GM19397 (cell line): ENCODE results near the gene CCPG1.

Experiments
- ATAC-seq: cut with Tn5 transposase; IDR thresholded peaks from one replicate; pipeline ENCODE4 v1.9.1; 2021; ENCODE audit warnings: mild to moderate bottlenecking, moderate library complexity; ENCODE audit not compliant: unreplicated experiment

CCPG1 gene

DNA sequence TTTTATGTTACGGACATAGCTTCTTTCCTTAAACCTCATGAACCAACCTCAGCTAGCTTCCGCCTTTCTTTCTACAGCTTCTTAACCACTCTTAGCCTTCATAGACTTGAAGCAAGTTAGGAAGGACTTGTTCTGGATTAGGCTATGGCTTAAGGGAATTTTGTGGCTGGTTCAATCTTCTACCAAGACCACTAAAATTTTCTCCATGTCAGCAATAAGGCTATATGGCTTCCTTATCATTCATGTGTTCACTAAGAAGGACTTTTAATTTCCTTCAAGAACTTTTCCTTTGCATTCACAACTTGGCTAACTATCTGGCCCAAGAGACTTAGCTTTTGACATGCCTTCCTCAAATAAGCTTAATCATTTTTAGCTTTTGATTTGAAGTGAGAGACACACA lies 24.5 kb downstream of the CCPG1 start:
- no peak for ATAC-seq

- no peak for ATAC-seq
Measured at GRCh38 chr15:55381595-55381994, 26.6 kb downstream of the CCPG1 start.

- ATAC-seq, result no peak
Measured at GRCh38 chr15:55379095-55379494, 29.1 kb downstream of the CCPG1 start.

DNA sequence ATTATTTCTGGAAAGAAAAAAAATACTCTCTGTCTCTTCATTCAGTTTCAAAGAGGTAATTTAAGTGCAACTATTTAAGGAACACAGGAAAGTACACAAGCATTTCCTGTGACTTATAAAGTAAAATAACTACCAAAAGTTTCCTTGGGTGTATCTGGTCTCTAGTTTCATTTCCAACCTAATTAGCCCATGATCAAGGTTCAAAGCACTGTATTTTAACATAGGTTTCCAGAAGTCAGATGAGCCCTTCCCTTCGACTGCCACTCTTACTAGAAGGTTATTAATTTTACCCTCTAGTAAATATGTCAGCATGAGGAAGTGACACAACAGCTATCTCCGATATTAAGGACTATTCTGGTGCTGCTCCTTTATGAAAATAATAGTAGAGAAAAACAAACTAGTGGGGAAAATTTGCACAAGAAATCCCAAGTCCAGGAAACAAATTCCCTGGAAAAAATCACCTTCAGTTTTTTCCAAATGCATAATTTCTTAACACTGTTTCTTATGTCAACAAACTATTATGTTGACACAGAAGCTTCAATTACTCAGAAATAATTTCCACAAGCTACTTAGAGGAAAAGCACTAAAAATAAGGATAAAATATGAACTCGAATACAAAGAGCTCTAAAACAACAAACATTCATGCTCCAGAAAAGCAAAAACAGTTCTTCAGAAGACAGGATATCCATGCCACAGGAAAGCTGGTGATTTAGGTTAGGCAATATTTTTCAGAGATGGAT lies 35.3 kb downstream of the CCPG1 start:
- peak; percentile 60 for ATAC-seq

GRCh38 chr15:55366981-55367380 lies 41.2 kb downstream of the CCPG1 start:
- no peak for ATAC-seq

GRCh38 chr15:55362641-55363040 lies 45.5 kb downstream of the CCPG1 start:
- no peak for ATAC-seq

DNA sequence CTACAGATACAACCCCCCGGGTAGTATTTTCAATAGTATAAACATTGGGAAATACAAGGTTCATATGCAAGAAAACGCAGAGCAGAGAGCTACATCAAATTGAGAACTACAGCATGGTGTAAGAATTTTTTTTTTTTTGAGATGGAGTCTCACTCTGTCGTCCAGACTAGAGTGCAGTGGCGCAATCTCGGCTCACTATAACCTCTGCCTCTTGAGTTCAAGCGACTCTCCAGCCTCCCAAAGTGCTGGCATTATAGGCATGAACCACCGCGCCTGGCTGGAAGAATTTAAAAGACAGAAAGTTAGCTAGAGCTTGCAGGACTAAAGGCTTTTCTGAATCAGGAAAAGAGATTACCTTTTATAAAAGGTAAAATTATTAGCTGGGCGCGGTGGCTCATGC lies 47.1 kb downstream of the CCPG1 start:
- no peak for ATAC-seq

- ATAC-seq, result no peak
Measured at GRCh38 chr15:55360256-55360655, 47.9 kb downstream of the CCPG1 start.

DNA sequence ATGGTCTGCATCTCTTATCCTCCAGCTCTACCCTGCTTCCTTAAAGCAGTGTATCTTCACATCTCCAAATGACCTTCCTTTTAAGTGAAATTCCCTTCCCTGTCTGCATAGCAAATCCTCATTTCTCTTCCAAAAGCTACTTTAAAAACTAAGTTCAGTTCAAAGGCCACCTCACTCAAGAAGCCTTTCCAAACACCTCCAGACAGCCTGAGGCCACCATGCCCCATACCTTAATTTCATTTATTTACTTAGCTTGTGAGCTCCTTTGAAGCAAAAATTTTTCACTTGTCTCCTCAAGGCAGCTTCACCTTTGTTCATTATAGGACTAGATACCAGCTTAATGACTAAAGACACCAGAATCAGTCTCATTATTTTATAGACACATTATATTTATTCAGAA lies 49.7 kb downstream of the CCPG1 start:
- ATAC-seq, result no peak

DNA sequence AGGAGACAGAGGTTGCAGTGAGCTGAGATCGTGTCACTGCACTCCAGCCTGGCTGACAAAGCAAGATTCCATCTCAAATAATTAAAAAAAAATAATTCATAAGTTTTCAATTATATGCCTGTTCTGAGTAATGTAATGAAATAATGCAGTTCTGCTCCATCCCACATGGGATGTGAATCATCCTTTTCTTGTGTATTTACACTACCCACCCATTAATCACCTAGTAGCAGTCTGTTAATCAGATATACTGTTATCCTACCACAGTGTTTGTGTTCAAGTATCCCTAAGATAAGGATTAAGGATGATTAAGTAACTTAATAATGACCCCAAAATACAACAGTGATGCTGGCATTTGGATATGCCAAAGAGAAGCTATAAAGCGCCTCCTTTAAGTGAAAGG lies 50.4 kb downstream of the CCPG1 start:
- ATAC-seq, result no peak

DNA sequence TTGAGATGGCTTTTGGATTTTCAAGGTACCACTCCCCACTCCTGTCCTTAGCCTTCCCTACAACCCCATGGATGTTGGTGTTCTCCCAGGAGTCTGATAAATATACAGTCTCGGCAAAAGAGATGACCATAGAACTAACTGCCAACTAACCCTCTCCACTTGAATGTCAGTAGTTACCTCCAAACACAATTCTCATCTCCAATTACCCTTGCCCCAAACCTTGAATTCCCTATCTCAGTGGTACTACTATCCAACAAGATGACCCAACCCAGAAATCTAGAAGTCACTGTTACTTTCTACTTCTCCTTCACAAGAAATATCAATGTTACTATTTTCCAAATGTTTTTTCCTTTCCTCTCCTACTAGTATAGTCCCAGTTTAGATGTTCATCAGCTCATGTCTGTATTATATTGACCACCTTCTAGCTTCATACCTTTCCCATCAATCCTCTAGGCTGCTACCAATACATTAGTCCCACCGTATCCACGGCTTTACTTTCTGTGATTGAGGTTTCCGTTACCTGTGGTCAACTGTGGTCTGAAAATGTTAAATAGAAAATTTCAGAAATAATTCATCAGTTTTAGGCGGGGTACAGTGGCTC lies 51.1 kb downstream of the CCPG1 start:
- no peak for ATAC-seq

DNA sequence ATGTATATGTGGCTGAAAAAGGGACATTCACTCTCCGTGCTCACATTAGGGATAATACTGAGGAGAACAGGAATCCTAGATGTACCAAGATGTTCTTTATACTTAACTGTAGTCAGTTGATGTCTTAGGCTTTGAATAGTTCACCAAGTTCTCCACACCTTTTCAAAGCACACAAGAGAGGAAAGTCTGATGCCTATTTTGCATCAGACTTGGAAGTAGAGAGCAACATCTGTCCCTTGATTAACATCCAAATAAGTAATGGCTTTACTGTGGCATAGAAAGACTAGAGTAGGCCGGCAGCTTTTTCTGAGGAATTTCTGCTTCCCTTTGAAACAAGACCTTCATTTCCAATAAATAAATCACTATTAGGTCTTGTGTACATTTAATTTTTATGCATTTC lies 55.1 kb downstream of the CCPG1 start:
- ATAC-seq, result no peak

DNA sequence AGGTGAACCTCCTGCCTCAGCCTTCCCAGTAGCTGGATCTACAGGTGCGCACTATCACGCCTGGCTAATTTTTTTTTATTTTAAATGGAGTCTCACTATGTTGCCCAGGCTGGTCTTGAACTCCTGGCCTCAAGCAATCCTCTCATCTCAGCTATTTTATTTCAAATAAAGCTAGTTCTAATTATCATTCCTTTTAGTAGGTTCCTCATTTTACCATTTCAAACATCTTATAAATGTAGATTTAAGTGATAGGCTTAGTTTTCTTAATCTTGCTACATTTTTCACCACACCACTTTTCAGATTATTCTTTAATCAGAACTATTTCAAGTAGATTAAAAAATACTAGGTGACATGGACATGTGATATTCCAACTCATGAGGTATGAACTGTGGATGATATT lies 58.9 kb downstream of the CCPG1 start:
- ATAC-seq, result no peak

- no peak for ATAC-seq
Measured at GRCh38 chr15:55348281-55348778, 59.8 kb downstream of the CCPG1 start.

DNA sequence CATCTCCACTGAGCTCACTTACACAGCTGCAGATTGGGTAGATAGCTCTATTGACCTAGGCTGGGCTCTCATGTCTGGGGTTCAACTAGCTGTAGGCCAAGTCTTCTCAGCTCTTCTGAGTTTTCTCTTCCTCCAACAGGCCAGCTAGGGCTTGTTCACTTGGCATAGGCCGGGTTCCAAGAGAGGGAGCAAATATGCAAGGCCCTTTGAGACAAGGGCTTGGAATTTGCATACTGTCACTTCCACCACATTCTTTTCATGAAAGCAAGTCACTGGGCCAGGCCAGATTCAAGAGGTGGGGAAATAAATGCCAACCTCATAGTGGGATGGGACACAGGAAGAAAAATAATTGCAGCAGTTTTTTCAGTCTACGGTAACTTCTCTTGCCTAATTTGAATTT lies 64.0 kb downstream of the CCPG1 start:
- ATAC-seq, result no peak

DNA sequence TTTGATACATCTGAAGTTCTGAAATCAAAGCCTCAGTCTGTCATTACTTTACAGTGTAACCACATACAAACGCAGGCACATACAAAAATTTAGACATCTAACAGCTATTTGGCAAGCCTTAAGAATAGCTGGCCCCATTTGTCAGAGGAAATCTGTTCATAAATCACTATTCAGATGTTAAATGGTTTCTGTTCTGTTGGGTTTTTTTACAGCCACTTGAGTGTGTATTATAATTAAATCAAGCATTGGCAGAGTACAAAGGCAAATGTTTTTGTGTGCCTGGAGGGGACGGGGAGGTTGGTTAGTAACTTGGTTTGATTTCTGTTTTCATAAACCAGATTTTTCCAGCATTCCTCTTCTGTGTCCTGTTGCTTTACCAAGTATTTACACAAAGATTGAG lies 65.0 kb downstream of the CCPG1 start:
- ATAC-seq, result no peak

DNA sequence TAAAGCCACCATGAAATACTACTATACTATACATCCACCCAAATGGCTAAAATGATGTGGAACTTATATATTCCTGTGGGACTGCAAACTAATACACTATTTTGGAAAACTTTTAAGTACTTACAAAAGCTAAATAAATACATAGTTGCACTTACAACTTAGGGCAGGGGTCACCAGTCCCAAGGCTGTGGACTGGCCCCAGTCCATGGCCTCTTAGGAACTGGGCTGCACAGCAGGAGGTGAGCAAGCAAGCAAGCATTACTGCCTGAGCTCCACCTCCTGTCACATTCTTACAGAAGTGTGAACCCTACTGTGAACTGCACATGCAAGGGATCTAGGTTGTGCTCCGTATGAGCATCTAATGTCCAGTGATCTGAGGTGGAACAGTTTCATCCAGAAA lies 71.0 kb downstream of the CCPG1 start:
- ATAC-seq, result no peak

GRCh38 chr15:55334997-55335396 lies 73.2 kb downstream of the CCPG1 start:
- no peak for ATAC-seq

- ATAC-seq, result no peak
Measured at GRCh38 chr15:55334371-55334770, 73.8 kb downstream of the CCPG1 start.

- ATAC-seq, result no peak
Measured at GRCh38 chr15:55327387-55327786, 80.8 kb downstream of the CCPG1 start.

GRCh38 chr15:55322467-55322866 lies 85.7 kb downstream of the CCPG1 start:
- no peak for ATAC-seq

DNA sequence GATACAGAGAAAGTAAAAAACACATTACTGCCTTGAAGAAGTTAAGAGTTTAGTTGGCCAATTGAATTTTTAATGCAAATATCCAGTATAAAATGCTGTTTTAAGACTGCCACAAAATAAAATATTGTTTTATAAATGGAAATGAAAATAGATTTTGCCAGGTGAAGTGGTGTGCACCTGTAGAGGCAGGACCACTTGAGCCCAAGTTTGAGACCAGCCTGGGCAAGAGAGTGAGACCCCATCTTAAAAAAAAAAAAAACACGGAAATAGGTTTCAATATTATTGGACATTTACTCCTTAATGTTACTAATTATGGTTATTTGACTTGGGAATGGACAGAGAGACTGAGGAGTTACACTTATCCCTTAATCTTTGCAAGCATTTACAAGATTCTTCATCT lies 87.2 kb downstream of the CCPG1 start:
- no peak for ATAC-seq

DNA sequence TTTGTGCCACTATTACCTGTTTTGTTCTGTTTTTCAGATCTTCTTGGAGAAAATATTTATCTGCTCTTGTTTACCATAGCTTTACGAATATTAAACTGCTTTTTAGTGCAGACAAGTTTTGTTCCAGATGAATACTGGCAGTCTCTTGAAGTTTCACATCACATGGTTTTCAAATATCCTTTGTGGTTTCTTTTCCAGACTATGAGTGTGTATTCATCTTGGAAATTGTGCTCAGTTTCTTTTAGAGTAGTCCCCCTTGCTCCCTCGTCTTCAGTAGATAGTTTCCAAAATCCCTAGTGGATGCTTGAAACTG lies 88.0 kb downstream of the CCPG1 start:
- no peak for ATAC-seq
